Stimulated activated effector memory CD8-positive, alpha-beta T cell treated with anti-CD3 and anti-CD28 coated beads, Interleukin-12 subunit alpha, Interleukin-12 subunit beta, amount 100 ng/mL, for 72 hours (primary cell): ENCODE results near the gene LILRA2.
"Not testable (repeated sequence)": the region's sequence is repeated elsewhere in the genome, so short reads cannot be mapped to it uniquely, and the experiment has no call there.

ENCODE experiments used
- ATAC-seq: fragments of 150-1000 bp; cut with Tn5 transposase; 2 replicates; pipeline ENCODE4 v1.10.0; 2021
- DNase-seq, 2 donors: peaks; one replicate each; pipeline ENCODE4 v3.0.0; 2021 to 2022; ENCODE audit warnings: low spot score in 2 of 2
- H3K27ac Mint-ChIP-seq: one replicate; pipeline ENCODE4 v1.8.0; 2022; ENCODE audit warnings: mild to moderate bottlenecking, mixed read lengths
- H3K36me3 Mint-ChIP-seq: one replicate; pipeline ENCODE4 v1.8.0; 2022; ENCODE audit warnings: mild to moderate bottlenecking, mixed read lengths
- H3K4me1 Mint-ChIP-seq: one replicate; pipeline ENCODE4 v1.8.0; 2022; ENCODE audit warnings: mixed read lengths
- H3K4me3 Mint-ChIP-seq: one replicate; pipeline ENCODE4 v1.8.0; 2022; ENCODE audit warnings: mild to moderate bottlenecking, mixed read lengths
- H3K9me3 Mint-ChIP-seq: one replicate; pipeline ENCODE4 v1.8.0; 2022; ENCODE audit warnings: mixed read lengths

Gene LILRA2

DNA sequence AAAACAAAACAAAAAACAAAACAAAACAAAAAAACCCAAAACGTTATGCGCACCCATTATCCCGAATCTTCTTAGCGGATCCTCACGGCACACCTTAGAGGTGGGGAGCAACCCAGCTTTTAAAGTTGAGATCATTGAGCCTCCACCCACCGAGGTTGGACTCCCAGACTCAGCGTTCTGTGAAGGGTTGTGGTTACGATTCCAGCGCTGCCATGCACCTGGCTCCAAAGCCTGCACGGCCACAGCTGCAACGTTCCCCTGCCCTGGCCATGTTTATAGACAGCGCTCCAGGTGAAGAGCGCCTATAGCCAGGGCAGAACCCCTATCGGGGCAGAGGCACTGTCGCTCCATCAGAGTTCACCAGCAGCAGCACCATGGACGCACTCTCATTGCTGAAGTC, 18.7 kb upstream of the LILRA2 start:
- no peak for ATAC-seq
- peaks cover 9% of the 10 kb centered on the region for H3K4me1 Mint-ChIP-seq
- H3K36me3 Mint-ChIP-seq, result no peaks in the 10 kb centered on the region
- H3K4me3 Mint-ChIP-seq, result no peak overlapping the region
- no peak for DNase-seq
- no peak overlapping the region for H3K27ac Mint-ChIP-seq
- H3K9me3 Mint-ChIP-seq, result peaks cover 5% of the 10 kb centered on the region

DNA sequence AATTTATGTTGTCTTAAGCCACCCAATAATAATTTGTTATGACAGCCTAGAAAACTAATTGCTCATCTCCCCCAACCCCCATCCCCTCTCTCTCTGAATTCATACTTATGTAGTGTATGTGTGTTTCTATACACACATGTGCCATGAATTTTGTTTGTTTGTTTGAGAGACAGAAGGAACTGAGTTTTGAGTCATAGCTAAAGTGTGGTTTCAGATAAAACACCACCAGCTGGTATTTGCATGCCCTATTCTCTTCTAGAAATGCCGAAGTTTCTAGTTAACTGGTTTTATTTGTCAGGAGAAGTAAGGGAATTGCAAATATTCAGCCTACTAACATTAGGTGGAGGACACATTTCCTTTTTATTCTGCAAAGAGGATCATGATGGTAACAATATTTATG, 17.4 kb upstream of the LILRA2 start:
- peaks cover 5% of the 10 kb centered on the region for H3K9me3 Mint-ChIP-seq
- no peak for ATAC-seq

DNA sequence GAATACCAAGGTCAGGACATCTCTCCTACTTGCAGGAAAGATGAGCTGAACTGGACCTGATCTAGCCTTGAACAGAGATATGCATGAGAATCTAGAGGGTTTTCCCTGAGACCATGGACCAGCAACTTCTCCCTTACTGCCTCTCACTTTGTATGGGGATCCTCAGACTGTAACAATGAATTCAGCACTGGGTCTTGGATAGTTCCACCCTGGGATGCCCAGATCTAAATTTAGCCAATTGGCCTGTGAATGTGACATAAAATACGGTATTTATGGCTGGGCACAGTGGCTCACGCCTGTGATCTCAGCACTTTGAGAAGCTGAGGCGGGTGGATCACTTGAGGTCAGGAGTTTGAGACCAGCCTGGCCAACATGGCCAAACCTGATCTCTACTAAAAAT, 15.3 kb upstream of the LILRA2 start:
- Mint-ChIP-seq H3K4me1 (no peaks in the 10 kb centered on the region), H3K4me3 (no peak overlapping the region), H3K27ac (no peak overlapping the region), H3K36me3 (no peaks in the 10 kb centered on the region), H3K9me3 (no peaks in the 10 kb centered on the region)
- DNase-seq (no peak), ATAC-seq (no peak)

More for the DNA sequence above, 17.4 kb upstream of the LILRA2 start:
- no peak for DNase-seq
- Mint-ChIP-seq H3K36me3 (no peaks in the 10 kb centered on the region), H3K4me1 (peaks cover 9% of the 10 kb centered on the region), H3K27ac (no peak overlapping the region), H3K4me3 (no peak overlapping the region)

DNA sequence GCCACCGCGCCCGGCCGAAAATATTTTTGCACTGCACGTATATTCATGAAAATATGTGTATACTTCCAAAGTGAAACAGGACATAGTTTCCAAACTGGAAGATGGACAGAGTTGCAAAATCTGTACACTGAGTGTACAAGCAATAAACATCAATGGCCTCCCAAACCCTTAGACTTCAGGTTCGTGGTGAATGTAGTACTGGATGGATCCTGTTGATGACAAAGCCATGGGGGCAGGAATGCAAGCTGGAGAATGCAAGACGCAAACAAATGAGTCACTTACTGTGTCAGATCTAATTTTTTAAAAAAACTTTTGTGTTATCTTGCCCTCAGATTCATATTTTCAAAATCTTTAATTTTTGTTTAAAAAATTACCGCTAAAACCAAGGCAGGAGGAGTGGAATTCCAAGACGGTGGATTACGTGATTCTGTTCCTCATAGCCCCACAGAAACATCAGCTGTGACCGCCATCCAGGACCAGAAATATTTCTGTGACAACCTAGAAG, 12.7 kb upstream of the LILRA2 start:
- Mint-ChIP-seq H3K9me3 (no peaks in the 10 kb centered on the region), H3K27ac (no peak overlapping the region), H3K36me3 (no peaks in the 10 kb centered on the region), H3K4me3 (no peak overlapping the region), H3K4me1 (no peaks in the 10 kb centered on the region)
- DNase-seq (no peak), ATAC-seq (no peak)

DNA sequence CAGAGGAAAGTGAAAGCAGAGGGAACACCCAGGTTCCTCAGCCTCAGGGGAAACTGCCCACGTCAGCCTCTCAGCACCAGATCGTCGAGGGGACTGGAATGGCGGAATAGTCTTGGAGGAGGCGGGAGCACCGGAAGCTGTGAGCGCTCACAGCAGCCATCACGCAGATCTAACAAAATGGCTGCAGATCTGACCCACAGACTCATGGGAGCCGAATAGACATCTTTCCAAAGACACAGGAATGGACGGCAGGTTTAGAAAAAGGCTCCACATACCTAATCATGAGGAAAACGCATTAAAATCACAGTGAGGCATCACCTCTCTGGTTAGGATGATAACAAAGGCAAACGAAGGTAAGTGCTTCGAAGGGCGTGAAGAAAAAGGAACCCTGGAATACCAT, 11.8 kb upstream of the LILRA2 start:
- no peak overlapping the region for H3K4me3 Mint-ChIP-seq
- H3K27ac Mint-ChIP-seq, result no peak overlapping the region
- no peak for ATAC-seq

DNA sequence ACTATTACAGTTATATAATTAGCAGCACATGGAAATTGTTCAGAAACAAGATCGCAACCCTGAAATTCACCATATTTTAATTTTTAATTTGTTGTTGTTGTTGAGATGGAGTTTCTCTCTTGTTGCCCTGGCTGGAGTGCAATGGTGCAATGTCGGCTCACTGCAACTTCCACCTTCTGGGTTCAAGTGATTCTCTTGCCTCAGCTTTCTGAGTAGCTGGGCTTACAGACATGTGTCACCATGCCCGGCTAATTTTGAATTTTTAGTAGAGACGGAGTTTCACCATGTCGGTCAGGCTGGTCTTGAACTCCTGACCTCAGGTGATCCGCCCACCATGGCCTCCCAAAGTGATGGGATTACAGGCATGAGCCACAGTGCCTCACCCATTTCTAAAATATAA, 10.4 kb upstream of the LILRA2 start:
- H3K36me3 Mint-ChIP-seq, H3K4me3 Mint-ChIP-seq, DNase-seq, H3K4me1 Mint-ChIP-seq, H3K9me3 Mint-ChIP-seq, H3K27ac Mint-ChIP-seq, ATAC-seq: not testable (repeated sequence)

More for the DNA sequence above, 11.8 kb upstream of the LILRA2 start:
- H3K9me3 Mint-ChIP-seq, result no peaks in the 10 kb centered on the region
- no peaks in the 10 kb centered on the region for H3K36me3 Mint-ChIP-seq
- DNase-seq, result no peak
- H3K4me1 Mint-ChIP-seq, result no peaks in the 10 kb centered on the region

DNA sequence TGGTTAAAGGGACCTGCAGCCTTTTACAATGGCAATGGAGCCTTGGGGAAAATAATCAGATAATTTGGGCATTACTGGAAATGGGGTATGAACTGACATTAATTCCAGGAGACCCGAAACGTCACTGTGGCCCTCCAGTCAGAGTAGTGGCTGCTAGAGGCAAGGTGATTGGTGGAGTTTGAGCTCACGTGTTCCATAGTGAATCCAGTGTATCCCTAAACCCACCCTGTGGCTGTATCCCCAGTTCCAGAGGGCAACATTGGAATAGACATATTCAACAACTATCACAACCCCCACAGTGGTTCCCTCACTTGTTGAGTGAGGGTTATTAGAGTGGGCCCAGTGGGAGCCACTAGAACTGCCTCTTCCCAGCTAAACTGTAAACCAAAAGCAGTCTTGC, 3.3 kb upstream of the LILRA2 start:
- peaks cover 22% of the 10 kb centered on the region for H3K4me1 Mint-ChIP-seq
- no peak overlapping the region for H3K27ac Mint-ChIP-seq
- no peaks in the 10 kb centered on the region for H3K9me3 Mint-ChIP-seq
- no peak for DNase-seq
- no peaks in the 10 kb centered on the region for H3K36me3 Mint-ChIP-seq
- ATAC-seq, result no peak
- H3K4me3 Mint-ChIP-seq, result no peak overlapping the region

DNA sequence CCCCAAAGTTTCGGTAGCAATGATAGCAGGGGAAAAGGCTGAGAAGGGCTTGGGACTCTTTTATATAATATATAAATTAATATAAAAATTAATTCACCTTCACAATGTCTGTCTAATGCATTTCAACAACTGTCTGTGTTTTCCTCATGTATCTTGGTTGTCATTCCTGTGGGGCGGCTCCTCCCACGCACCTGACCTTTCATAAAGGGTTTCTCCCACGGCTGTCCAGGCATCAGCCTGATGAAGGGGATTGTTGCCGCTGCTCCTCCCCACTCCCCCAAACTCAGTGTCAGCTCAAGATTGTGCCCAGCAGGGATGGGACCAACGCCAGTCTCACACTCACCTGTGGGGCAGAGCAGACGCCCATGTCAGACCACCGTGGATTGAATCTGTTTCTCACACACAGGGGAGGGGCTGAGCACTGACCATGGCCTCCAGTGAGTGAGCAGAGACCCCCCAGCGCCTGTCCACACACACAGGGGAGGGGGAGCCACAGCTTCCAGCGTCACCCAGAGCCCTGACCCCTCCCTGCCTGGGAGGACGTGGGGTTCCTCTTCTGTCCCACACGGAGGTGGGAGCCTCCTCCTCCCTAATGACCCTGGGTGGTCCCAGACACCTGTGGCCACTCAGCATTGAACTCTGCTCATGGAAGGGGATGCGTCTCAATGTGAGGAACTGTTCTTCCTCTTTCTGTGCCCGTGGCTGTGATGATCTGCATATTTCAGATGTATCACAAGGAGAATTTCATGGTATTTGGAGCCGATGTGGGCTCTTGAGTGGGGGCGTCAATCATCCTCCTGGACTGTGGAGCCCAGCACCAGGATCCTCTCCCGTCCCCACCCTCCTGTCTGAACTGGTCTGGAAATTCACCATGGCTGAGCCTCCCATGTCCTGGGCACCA, 1.6 kb upstream of the LILRA2 start:
- H3K36me3 Mint-ChIP-seq, H3K9me3 Mint-ChIP-seq, H3K4me3 Mint-ChIP-seq, H3K27ac Mint-ChIP-seq, ATAC-seq, DNase-seq: not testable (repeated sequence)
- peaks cover 22% of the 10 kb centered on the region for H3K4me1 Mint-ChIP-seq

DNA sequence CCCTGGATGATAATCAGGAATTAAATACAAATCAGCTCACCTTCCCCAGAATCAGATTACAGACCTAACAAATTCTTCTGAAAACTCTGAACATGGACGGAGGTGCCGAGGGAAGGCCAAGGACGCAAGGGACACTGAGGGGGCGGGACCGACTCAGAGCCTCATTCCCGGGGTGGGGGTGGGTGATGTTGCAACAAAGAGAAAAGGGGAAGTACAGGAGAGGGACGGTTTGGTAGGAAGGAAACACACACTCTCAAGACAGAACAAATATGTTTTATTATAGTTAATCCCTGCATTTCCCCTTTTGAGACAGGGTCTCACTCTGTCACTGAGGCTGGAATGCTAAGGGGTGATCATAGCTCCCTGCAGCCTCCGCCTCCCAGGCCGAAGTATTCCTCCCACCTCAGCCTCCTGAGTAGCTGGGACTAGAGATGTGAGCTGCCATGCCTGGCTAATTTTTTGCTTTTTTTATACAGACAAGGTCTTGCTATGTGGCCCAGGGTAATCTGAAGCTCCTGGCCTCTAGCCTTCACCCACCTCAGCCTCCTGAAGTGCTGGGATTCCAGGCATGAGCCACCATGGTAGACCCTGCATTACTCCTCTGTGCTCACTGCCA, 786 bp upstream of the LILRA2 start:
- ATAC-seq, result no peak
- Mint-ChIP-seq H3K27ac (no peak overlapping the region), H3K4me3 (no peak overlapping the region), H3K9me3 (no peaks in the 10 kb centered on the region), H3K4me1 (peaks cover 16% of the 10 kb centered on the region), H3K36me3 (no peaks in the 10 kb centered on the region)
- DNase-seq, result no peak

DNA sequence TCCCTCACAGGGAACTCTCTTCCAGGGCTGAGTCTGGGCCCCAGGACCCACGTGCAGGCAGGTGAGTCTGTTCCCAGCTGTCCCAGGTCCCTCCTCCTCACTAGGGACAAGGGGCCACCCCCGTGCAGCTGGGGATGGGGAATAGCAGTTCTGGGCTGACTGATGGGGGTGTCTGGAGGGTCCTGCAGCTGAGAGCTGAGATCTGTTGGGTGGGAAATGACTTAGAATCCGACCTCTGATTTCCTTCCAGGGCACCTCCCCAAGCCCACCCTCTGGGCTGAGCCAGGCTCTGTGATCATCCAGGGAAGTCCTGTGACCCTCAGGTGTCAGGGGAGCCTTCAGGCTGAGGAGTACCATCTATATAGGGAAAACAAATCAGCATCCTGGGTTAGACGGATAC, 461 bp downstream of the LILRA2 start:
- Mint-ChIP-seq H3K9me3 (no peaks in the 10 kb centered on the region), H3K36me3 (no peaks in the 10 kb centered on the region), H3K27ac (no peak overlapping the region), H3K4me3 (no peak overlapping the region), H3K4me1 (peaks cover 10% of the 10 kb centered on the region)
- ATAC-seq, result peak; percentile 17
- DNase-seq, result no peak

DNA sequence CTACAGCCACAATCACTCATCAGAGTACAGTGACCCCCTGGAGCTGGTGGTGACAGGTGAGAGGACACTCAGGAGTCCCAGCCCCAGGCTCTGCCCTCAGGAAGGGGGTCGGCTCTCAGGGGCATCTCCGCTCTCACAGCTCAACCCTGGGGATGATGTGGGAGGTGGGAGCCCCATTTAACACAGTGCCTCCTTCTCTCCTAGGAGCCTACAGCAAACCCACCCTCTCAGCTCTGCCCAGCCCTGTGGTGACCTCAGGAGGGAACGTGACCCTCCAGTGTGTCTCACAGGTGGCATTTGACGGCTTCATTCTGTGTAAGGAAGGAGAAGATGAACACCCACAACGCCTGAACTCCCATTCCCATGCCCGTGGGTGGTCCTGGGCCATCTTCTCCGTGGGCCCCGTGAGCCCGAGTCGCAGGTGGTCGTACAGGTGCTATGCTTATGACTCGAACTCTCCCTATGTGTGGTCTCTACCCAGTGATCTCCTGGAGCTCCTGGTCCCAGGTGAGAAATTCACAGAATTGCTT, 1.0 kb downstream of the LILRA2 start:
- no peak for DNase-seq
- H3K27ac Mint-ChIP-seq, result no peak overlapping the region
- H3K4me3 Mint-ChIP-seq, result no peak overlapping the region
- H3K9me3 Mint-ChIP-seq, result no peaks in the 10 kb centered on the region
- H3K36me3 Mint-ChIP-seq, result no peaks in the 10 kb centered on the region
- H3K4me1 Mint-ChIP-seq, result peaks cover 10% of the 10 kb centered on the region
- ATAC-seq, result no peak

DNA sequence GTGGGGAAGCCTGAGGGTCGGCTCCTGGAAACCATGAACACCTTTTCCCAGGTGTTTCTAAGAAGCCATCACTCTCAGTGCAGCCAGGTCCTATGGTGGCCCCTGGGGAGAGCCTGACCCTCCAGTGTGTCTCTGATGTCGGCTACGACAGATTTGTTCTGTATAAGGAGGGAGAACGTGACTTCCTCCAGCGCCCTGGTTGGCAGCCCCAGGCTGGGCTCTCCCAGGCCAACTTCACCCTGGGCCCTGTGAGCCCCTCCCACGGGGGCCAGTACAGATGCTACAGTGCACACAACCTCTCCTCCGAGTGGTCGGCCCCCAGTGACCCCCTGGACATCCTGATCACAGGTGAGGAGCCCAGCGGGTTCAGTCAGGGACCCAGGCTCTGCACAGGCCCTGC, 1.6 kb downstream of the LILRA2 start:
- H3K27ac Mint-ChIP-seq, DNase-seq, H3K36me3 Mint-ChIP-seq, H3K4me3 Mint-ChIP-seq, ATAC-seq, H3K9me3 Mint-ChIP-seq: not testable (repeated sequence)
- peaks cover 10% of the 10 kb centered on the region for H3K4me1 Mint-ChIP-seq

DNA sequence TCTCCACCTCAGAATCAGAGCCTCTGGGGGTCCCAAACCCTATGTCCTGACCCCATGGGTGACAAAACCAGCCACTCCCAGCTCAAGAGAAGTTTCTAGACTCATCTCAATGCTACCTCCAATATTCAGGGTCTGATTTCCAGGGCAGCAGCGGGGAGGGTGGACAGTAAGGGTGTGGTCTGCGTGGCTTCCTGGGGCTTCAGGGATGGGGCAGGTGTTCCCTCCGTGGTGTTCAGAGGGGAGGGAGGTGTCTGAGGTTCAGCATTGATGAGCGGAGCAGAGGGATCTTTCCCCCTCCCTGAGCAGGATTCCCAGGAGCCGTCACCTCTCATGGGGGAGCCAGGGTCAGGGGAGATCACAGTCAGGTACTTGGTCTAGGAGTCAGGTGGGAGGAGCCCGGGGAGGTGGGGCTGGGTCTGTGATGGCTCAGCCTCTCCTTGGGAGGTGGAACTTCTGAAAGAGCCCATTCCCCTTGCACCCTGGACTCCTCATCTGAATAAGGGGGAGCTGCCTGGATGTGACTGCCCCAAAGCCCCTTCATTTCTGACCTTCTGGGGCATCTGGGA, 2.9 kb downstream of the LILRA2 start:
- H3K4me1 Mint-ChIP-seq, result peaks cover 10% of the 10 kb centered on the region
- no peaks in the 10 kb centered on the region for H3K36me3 Mint-ChIP-seq
- DNase-seq (no peak), ATAC-seq (no peak)
- H3K4me3 Mint-ChIP-seq, result no peak overlapping the region
- H3K9me3 Mint-ChIP-seq, result no peaks in the 10 kb centered on the region
- no peak overlapping the region for H3K27ac Mint-ChIP-seq

DNA sequence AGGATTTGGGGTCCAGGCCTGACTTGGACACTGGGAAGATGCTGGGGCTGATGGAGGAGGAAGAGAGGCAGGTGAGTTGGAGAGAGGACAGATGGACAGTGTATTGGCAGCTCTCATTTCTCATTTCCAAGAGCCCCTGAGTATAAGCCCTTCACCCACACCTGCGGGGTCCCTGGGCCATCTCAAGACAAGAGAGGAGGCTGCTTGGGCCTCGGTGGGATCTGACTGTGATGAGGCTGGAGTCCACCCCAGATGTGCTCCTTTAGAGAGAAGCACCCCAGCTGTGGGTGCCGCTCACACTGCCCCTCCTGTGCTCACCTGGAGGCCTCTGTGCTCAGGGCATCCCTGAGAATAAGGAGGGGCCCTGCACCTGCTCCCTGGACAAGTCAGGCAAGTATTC, 3.7 kb downstream of the LILRA2 start:
- Mint-ChIP-seq H3K4me3 (no peak overlapping the region), H3K4me1 (peaks cover 10% of the 10 kb centered on the region), H3K27ac (no peak overlapping the region), H3K36me3 (no peaks in the 10 kb centered on the region), H3K9me3 (no peaks in the 10 kb centered on the region)
- DNase-seq, result no peak
- ATAC-seq, result no peak

DNA sequence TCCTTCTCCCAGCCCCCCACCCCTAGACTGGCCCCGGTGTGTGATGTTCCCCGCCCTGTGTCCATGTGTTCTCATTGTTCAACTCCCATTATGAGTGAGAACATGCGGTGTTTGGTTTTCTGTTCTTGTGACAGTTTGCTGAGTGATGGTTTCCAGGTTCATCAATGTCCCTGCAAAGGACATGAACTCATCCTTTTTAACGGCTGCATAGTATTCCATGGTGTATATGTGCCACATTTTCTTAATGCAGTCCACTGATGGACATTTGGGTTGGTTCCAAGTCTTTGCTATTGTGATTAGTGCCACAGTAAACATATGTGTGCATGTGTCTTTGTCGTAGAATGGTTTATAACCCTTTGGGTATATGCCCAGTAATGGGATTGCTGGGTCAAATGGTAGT, 4.7 kb downstream of the LILRA2 start:
- DNase-seq, H3K9me3 Mint-ChIP-seq, H3K4me3 Mint-ChIP-seq, H3K27ac Mint-ChIP-seq, H3K4me1 Mint-ChIP-seq, ATAC-seq, H3K36me3 Mint-ChIP-seq: not testable (repeated sequence)
